NCI-H1436 (cell line): Measurements from ENCODE around the gene PTGER4.
"Not testable (repeated sequence)": the region's sequence is repeated elsewhere in the genome, so short reads cannot be mapped to it uniquely, and the experiment has no call there.

ENCODE experiments used
- DNase-seq: peaks from one replicate; lab custom pipeline; 2025; lab: John Stamatoyannopoulos, UW

The PTGER4 gene

GRCh38 chr5:40679913-40680681 lies at the start of gene PTGER4:
TSS of gene PTGER4 (plus strand) at chr5:40679915. CDS start at chr5:40680994, 1,079 bp downstream.
- DNase-seq: no peak

DNA sequence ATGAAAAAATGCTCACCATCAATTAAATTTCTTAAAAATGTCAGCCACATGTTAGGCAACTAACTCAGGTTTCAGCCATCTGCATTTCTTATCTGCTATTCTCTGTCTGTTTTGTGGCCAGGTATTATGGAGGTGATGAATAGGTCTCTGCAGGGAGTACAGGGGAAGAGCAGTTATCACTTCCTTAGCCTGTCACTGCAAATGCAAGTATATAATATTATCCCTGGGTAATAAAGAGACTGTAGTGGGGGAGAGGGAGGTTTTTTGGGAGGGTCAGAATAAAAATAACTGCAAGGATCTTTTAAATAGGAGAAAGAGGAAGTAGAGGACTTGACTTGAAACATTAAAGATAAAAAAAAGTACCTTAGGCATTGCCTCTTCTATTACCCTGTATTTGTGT lies 49.6 kb upstream of the PTGER4 start:
- DNase-seq: no peak

GRCh38 chr5:40631236-40631635 lies 48.5 kb upstream of the PTGER4 start:
- no peak for DNase-seq

DNA sequence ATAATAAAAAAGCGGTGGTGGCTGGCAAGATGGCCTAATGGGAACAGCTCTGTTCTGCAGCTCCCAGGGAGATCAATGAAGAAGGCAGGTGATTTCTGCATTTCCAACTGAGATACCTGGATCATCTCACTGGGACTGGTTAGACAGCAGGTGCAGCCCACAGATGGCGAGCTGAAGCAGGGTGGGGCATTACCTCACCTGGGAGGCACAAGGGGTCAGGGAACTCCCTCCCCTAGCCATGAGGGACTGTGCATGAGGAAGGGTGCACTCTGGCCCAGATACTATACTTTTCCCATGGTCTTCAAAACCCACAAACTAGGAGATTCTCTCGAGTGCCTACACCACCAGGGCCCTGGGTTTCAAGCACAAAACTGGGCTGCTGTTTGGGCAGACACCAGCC lies 45.6 kb upstream of the PTGER4 start:
- DNase-seq: no peak

DNA sequence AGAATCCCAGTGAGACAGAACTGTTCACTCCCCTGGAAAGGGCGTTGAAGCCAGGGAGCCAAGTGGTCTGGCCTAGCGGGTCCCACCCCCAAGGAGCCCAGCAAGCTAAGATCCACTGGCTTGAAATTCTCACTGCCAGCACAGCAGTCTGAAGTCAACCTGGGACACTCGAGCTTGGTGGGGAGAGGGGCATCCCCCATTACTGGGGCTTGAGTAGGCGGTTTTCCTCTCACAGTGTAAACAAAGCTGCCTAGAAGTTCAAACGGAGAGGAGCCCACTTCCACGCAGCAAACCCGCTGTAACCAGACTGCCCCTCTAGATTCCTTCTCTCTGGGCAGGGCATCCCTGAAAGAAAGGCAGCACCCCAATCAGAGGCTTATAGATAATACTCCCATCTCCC lies 45.1 kb upstream of the PTGER4 start:
- DNase-seq: no peak

GRCh38 chr5:40639531-40639930 lies 40.2 kb upstream of the PTGER4 start:
- not testable (repeated sequence) for DNase-seq

- DNase-seq: no peak
Observed at GRCh38 chr5:40646266-40646665, 33.4 kb upstream of the PTGER4 start.

DNA sequence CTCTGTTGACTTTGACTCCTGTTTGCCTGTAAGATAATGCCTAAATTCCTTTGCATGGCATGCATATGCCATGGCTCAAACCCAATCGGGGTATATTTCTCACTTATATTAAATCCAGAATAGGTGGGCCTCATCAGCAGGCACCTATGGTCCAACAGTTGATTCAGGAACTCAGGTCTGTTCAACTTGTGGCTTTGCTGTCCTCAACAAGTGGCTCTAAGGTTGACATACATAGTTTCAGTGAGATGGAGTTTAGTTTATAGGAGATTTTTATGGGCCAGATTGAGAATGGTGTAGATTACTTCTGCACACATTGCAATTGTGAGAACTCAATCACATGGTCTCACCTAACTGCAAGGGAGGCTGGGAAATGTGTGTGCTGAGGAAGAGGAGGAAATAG lies 31.6 kb upstream of the PTGER4 start:
- DNase-seq: no peak

- DNase-seq: no peak
Observed at GRCh38 chr5:40649463-40650030, 30.2 kb upstream of the PTGER4 start.

- DNase-seq: no peak
Observed at GRCh38 chr5:40651201-40651600, 28.5 kb upstream of the PTGER4 start.

GRCh38 chr5:40652441-40653220 lies 27.1 kb upstream of the PTGER4 start:
- DNase-seq: no peak

GRCh38 chr5:40653221-40654022 lies 26.3 kb upstream of the PTGER4 start:
- DNase-seq: no peak

- no peak for DNase-seq
Observed at GRCh38 chr5:40654377-40654991, 25.2 kb upstream of the PTGER4 start.

DNA sequence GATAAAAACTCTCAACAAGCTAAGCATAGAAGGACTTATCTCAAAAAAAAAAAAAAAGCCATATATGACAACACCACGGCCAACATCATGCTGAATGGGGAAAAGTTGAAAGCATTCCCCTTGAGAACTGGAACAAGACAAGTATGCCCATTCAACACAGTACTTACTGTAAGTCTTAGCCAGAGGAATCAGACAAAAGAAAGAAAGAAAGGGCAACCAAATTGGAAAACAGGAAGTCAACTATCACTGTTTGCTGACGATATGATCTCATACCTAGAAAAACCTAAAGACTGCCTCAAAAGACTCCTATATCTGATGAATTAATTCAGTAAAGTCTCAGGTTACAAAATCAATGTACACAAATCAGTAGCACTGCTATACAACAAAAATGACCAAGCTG lies 24.6 kb upstream of the PTGER4 start:
- DNase-seq: no peak

- not testable (repeated sequence) for DNase-seq
Observed at GRCh38 chr5:40656091-40656490, 23.6 kb upstream of the PTGER4 start.

GRCh38 chr5:40656766-40657165 lies 22.9 kb upstream of the PTGER4 start:
- DNase-seq: no peak

DNA sequence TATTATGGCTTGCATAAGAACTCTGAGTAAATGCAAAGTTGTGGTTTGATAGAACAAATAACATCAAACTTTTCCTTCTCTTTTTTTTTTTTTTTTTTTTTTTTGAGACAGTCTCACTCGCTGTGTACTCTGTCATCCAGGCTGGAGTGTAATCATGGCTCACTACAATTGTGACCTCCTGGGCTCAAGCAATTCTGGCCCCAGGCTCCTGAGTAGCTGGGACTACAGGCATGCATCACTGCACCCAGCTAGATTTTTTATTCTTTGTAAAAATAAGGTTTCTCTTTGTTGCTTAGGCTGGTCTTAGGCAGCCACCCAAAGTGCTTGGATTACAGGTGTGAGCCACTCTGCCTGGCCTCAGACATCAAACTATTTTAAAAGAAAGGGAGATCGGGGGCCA lies 19.0 kb upstream of the PTGER4 start:
- no peak for DNase-seq

DNA sequence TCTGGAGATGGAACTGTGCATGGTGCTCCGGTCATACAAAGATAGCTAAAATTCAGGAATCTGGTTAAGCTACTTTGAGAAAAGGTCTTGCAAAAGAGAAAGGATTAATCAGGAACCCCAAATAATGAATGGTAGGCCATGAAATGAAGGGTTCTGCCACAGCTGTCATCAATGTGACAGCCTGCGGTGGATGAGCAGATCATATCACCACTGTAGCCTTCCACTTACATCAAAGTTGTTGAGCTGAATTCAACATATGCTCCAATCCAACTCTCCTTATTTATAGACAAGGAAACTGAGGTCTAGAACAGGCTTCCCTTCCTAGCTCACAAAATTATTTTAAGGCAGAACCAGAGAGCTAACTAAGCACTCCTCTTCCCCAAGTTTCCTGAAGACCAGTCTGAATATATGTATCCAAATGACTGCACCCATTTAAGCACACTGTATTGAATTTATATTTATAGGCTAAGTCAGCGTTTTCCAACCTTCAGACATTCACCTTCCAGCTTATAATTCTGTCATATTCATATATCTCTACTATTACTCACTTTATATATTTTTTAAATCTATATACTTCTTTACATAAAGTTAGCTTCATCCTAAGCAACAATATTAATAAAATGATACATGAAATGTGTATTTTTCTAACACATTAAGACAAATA lies 13.9 kb upstream of the PTGER4 start:
- no peak for DNase-seq

DNA sequence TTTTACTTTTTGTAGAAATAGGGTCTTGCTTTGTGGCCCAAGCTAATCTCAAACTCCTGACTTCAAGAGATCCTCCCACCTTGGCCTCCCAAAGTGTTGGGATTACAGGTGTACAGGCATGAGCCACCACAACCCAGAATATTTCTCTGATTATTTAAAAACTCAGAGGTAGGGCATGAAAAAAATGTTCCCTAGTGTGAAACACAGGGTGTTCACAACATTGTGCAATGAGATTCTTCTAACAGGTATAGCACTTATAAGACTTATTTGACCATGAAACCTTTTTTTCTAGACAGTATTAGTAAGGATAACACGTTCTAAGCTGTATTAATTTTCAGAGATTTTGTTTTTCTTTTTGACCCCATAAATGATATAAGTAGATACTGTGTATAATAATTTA lies 13.1 kb upstream of the PTGER4 start:
- DNase-seq: no peak

GRCh38 chr5:40667161-40667663 lies 12.5 kb upstream of the PTGER4 start:
- DNase-seq: no peak
